Mammary epithelial cell (primary cell): Measurements from ENCODE around the gene ABHD2.

Source experiments
- EZH2 ChIP-seq: IDR thresholded peaks from 2 replicates; pipeline ENCODE4 v1.6.1; 2012; ENCODE audit warnings: low read length, inconsistent platforms, borderline replicate concordance
- TF ChIP-seq, protein P1 (sequence below), 2 donors: IDR thresholded peaks in 1 of 2; conservative IDR thresholded peaks in 1 of 2; 2 replicates each; pipeline ENCODE4 v1.5.1; 2011 to 2012; ENCODE audit warnings: inconsistent platforms in 2 of 2, low read length in 2 of 2, mild to moderate bottlenecking in 2 of 2, control low read depth in 1 of 2, low read depth in 1 of 2; ENCODE audit not compliant: insufficient read depth in 1 of 2; ENCODE audit errors: extremely low read depth in 1 of 2

DNA sequence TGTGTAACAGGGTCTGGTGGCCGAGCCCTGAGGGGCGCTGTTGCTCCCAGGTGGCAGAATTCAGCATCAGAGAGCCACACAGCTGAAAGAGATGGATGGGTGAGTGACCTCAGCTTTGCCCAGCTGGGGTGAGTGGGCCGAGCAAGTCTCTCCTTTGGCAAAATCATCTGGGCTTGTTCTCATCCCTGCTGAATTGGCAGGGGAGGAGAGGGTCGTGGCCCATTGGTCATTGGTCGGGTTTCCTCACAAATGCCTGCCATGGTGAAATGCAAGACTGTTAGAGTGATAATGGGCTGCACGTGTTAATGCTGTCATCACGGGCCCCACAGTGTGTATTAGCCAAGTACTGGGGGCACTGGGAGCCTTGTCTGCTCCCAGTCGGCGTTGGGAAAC lies 15.9 kb downstream of the ABHD2 start:
- TF ChIP-seq, protein P1, sequence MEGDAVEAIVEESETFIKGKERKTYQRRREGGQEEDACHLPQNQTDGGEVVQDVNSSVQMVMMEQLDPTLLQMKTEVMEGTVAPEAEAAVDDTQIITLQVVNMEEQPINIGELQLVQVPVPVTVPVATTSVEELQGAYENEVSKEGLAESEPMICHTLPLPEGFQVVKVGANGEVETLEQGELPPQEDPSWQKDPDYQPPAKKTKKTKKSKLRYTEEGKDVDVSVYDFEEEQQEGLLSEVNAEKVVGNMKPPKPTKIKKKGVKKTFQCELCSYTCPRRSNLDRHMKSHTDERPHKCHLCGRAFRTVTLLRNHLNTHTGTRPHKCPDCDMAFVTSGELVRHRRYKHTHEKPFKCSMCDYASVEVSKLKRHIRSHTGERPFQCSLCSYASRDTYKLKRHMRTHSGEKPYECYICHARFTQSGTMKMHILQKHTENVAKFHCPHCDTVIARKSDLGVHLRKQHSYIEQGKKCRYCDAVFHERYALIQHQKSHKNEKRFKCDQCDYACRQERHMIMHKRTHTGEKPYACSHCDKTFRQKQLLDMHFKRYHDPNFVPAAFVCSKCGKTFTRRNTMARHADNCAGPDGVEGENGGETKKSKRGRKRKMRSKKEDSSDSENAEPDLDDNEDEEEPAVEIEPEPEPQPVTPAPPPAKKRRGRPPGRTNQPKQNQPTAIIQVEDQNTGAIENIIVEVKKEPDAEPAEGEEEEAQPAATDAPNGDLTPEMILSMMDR (conservative IDR thresholded peaks at IDR 0.05 in 1 of 2, IDR thresholded peaks at IDR 0.05 in 1 of 2; ENCODE audit: extremely low read depth in 1 of 2, insufficient read depth in 1 of 2, low read depth in 1 of 2, low read length in 2 of 2), result no peak
- TF ChIP-seq EZH2, result no peak
